IMR-90 (cell line): ENCODE data around the gene MED26. TPM values are rescaled to one million over a fixed set of nuclear protein-coding genes. Genes with fewer than 3 reads are reported as not detected.

Experiments used
- ATAC-seq: fragments of 200-7000 bp; cut with Tn5 transposase; 2 replicates; pipeline ENCODE4 v1.9.1; 2020; ENCODE audit warnings: low read depth, mild to moderate bottlenecking, moderate library complexity
- BruUV-seq: library from RNA; stranded (reverse); fragments of 400-500 nt; replicated peaks from 2 replicates; lab custom pipeline; 2021; lab: Mats Ljungman, UMichigan
- CTCF ChIA-PET: fragments of 300-600 bp; formaldehyde crosslinking; extraction: SDS; loops from one replicate; lab custom pipeline; 2021; ENCODE audit warnings: antibody characterized with exemption; lab: Yijun Ruan, JAX
- POLR2A ChIA-PET: fragments of 300-600 bp; sonication (Branson Sonifier 250); formaldehyde crosslinking; loops from one replicate; lab custom pipeline; 2022; ENCODE audit warnings: antibody characterized with exemption; ENCODE audit not compliant: unreplicated experiment; lab: Charles Lee
- DNase-seq: peaks from one replicate; pipeline ENCODE4 v3.0.0; 2013
- H2AFZ ChIP-seq: replicated peaks from 2 replicates; pipeline ENCODE3; 2013; ENCODE audit warnings: low read length, mild to moderate bottlenecking; ENCODE audit not compliant: poor library complexity
- H2AK5ac ChIP-seq: 2 replicates; pipeline ENCODE4 v1.6.1; 2013; ENCODE audit warnings: low read depth, low read length, inconsistent platforms
- H2AK9ac ChIP-seq: replicated peaks from 2 replicates; pipeline ENCODE3; 2013; ENCODE audit warnings: mild to moderate bottlenecking, low read depth, low read length, moderate library complexity; ENCODE audit not compliant: poor library complexity
- H2BK120ac ChIP-seq: 2 replicates; pipeline ENCODE4 v1.6.1; 2013; ENCODE audit warnings: low read depth, low read length, inconsistent platforms
- H2BK15ac ChIP-seq: 3 replicates; pipeline ENCODE4 v1.6.1; 2013; ENCODE audit warnings: low read depth, low read length, inconsistent platforms
- H2BK20ac ChIP-seq: 2 replicates; pipeline ENCODE4 v1.6.1; 2013; ENCODE audit warnings: low read depth, mild to moderate bottlenecking, inconsistent platforms, low read length, moderate library complexity
- H2BK5ac ChIP-seq: 2 replicates; pipeline ENCODE4 v1.6.1; 2013; ENCODE audit warnings: mild to moderate bottlenecking, low read depth, low read length, inconsistent platforms; ENCODE audit not compliant: poor library complexity, severe bottlenecking
- H3K14ac ChIP-seq: replicated peaks from 2 replicates; pipeline ENCODE4 v1.6.1; 2013; ENCODE audit warnings: low read depth, low read length, inconsistent platforms
- H3K18ac ChIP-seq: 2 replicates; pipeline ENCODE4 v1.6.1; 2013; ENCODE audit warnings: low read depth, low read length, control low read depth
- H3K23ac ChIP-seq: 2 replicates; pipeline ENCODE4 v1.6.1; 2013; ENCODE audit warnings: low read depth, low read length, inconsistent platforms
- H3K27ac ChIP-seq: 2 replicates; pipeline ENCODE4 v1.5.1; 2013; ENCODE audit warnings: mild to moderate bottlenecking, control low read depth, low read length; ENCODE audit not compliant: insufficient read depth
- H3K27me3 ChIP-seq: 2 replicates; pipeline ENCODE4 v1.6.1; 2013; ENCODE audit warnings: low read length; ENCODE audit not compliant: control insufficient read depth, insufficient read depth
- H3K36me3 ChIP-seq: 2 replicates; pipeline ENCODE4 v1.6.1; 2013; ENCODE audit warnings: low read length, mixed read lengths; ENCODE audit not compliant: control insufficient read depth, insufficient read depth
- H3K4ac ChIP-seq: 2 replicates; pipeline ENCODE4 v1.6.1; 2013; ENCODE audit warnings: low read depth, low read length, inconsistent platforms
- H3K4me1 ChIP-seq: 2 replicates; pipeline ENCODE4 v1.6.1; 2013; ENCODE audit warnings: low read length, mixed read lengths; ENCODE audit not compliant: control insufficient read depth, insufficient read depth
- H3K4me2 ChIP-seq: 2 replicates; pipeline ENCODE4 v1.6.1; 2013; ENCODE audit warnings: low read depth, mild to moderate bottlenecking, control low read depth, low read length, moderate library complexity
- H3K4me3 ChIP-seq: 2 replicates; pipeline ENCODE4 v1.5.1; 2013; ENCODE audit warnings: low read depth, mild to moderate bottlenecking, control low read depth, low read length, moderate library complexity; ENCODE audit not compliant: insufficient read depth
- H3K56ac ChIP-seq: 2 replicates; pipeline ENCODE4 v1.6.1; 2013; ENCODE audit warnings: low read length, inconsistent platforms; ENCODE audit not compliant: insufficient read depth; ENCODE audit errors: extremely low read depth
- H3K79me1 ChIP-seq, 2 experiments: 2 replicates each; pipeline ENCODE4 v1.6.1; 2013; ENCODE audit warnings: low read length in 2 of 2, inconsistent platforms in 1 of 2, low read depth in 1 of 2
- H3K9ac ChIP-seq: 2 replicates; pipeline ENCODE4 v1.6.1; 2013; ENCODE audit warnings: low read depth, low read length, control low read depth
- H3K9me1 ChIP-seq: 2 replicates; pipeline ENCODE4 v1.6.1; 2013; ENCODE audit warnings: low read length, inconsistent platforms; ENCODE audit not compliant: insufficient read depth
- H3K9me3 ChIP-seq: 2 replicates; pipeline ENCODE4 v1.6.1; 2013; ENCODE audit warnings: low read length; ENCODE audit not compliant: control insufficient read depth, insufficient read depth
- H4K20me1 ChIP-seq: 2 replicates; pipeline ENCODE4 v1.6.1; 2013; ENCODE audit warnings: low read length, inconsistent platforms; ENCODE audit not compliant: insufficient read depth
- H4K5ac ChIP-seq: 2 replicates; pipeline ENCODE4 v1.6.1; 2013; ENCODE audit warnings: mild to moderate bottlenecking, low read depth, low read length, control low read depth
- H4K8ac ChIP-seq, 2 experiments: 2 replicates each; pipeline ENCODE4 v1.6.1; 2013; ENCODE audit warnings: low read depth in 2 of 2, low read length in 2 of 2, control low read depth in 1 of 2, inconsistent platforms in 1 of 2
- H4K91ac ChIP-seq: 2 replicates; pipeline ENCODE4 v1.6.1; 2013; ENCODE audit warnings: low read depth, low read length, inconsistent platforms; ENCODE audit not compliant: insufficient read depth
- CHD1 ChIP-seq: IDR thresholded peaks from 2 replicates; pipeline ENCODE4 v1.6.1; 2012; ENCODE audit warnings: low read depth, low read length, improper control_type of control experiment
- CTCF ChIP-seq: conservative IDR thresholded peaks from 2 replicates; pipeline ENCODE4 v1.5.1; 2012; ENCODE audit warnings: mild to moderate bottlenecking, low read depth, low read length, improper control_type of control experiment
- MAFK ChIP-seq: IDR thresholded peaks from 2 replicates; pipeline ENCODE4 v1.6.1; 2012; ENCODE audit warnings: low read depth, low read length, improper control_type of control experiment
- MAZ ChIP-seq: IDR thresholded peaks from 2 replicates; pipeline ENCODE4 v1.6.1; 2012; ENCODE audit warnings: low read depth, mild to moderate bottlenecking, low read length, improper control_type of control experiment, moderate library complexity, borderline replicate concordance
- MXI1 ChIP-seq: IDR thresholded peaks from 2 replicates; pipeline ENCODE4 v1.6.1; 2012; ENCODE audit warnings: low read depth, mild to moderate bottlenecking, low read length, moderate library complexity, borderline replicate concordance
- POLR2A ChIP-seq: IDR thresholded peaks from 2 replicates; pipeline ENCODE4 v1.6.1; 2012; ENCODE audit warnings: mild to moderate bottlenecking, low read depth, low read length
- WGBS, 2 experiments: methylation state at CpG; one replicate each; pipeline versions ENCODE4 v1.1.5 to v1.1.7; 2013; ENCODE audit warnings: missing lambda C conversion rate in 2 of 2; ENCODE audit not compliant: insufficient read length in 1 of 2; ENCODE audit errors: extremely low coverage in 2 of 2; 5-methylcytosine and 5-hydroxymethylcytosine counted together
- dilution Hi-C: fragments of 300-500 bp; cut with HindIII; formaldehyde crosslinking; loops from one replicate; pipeline ENCODE4 v1.14.3; 2018; ENCODE audit warnings: low sequenced_read_pairs; ENCODE audit not compliant: unreplicated experiment
- in situ Hi-C: fragments of 300-500 bp; cut with MboI; formaldehyde crosslinking; loops from 3 replicates; pipeline ENCODE4 v1.14.3; 2019; ENCODE audit warnings: low sequenced_read_pairs, inconsistent platforms, mixed read lengths
- intact Hi-C: fragments of 100-400 bp; cut with micrococcal nuclease; formaldehyde crosslinking; loops from 2 replicates; pipeline ENCODE4 v1.10.0; 2022
- polyA plus RNA-seq, 3 experiments: library from polyadenylated mRNA; depleted of rRNA; stranded (reverse); fragments of >200 nt; gene quantifications; 2 replicates each; pipeline ENCODE4 v1.2.3, GENCODE V29; 2012; ENCODE audit warnings: low replicate concordance in 1 of 3
- total RNA-seq: library from RNA; depleted of rRNA; stranded (reverse); fragments of >200 nt; gene quantifications from 2 replicates; pipeline ENCODE4 v1.2.3, GENCODE V29; 2012

The MED26 gene
- total and polyA plus RNA-seq, 2 of the 4 experiments (the other 2 are of a cell fraction) = 2.0 to 4.0 TPM

GRCh38 chr19:16594131-16594586 is 33.8 kb downstream of the MED26 start:
- H2AK9ac ChIP-seq = no peak overlapping the region
- H3K9ac ChIP-seq = no peak overlapping the region
- H3K27me3 ChIP-seq = no peaks in the 10 kb centered on the region
- peaks cover 42 to 95% of the 10 kb centered on the region in 2 experiments for H3K79me1 ChIP-seq
- DNase-seq (no peak), ATAC-seq (no peak)
- H2AFZ ChIP-seq = no peak overlapping the region
- ChIA-PET CTCF (no interaction called here), POLR2A (no interaction called here)
- H4K91ac ChIP-seq = no peak overlapping the region
- H3K23ac ChIP-seq = no peak overlapping the region
- no peak overlapping the region for H3K18ac ChIP-seq
- H3K4me3 ChIP-seq = no peak overlapping the region
- no peak overlapping the region for H3K14ac ChIP-seq
- no peak overlapping the region for H2AK5ac ChIP-seq
- peaks cover 67% of the 10 kb centered on the region for H3K9me1 ChIP-seq
- no peak overlapping the region for H4K5ac ChIP-seq
- no peaks in the 10 kb centered on the region for H3K36me3 ChIP-seq
- dilution Hi-C loops (no loop called here), intact Hi-C loops (no loop called here), in situ Hi-C loops (no loop called here)
- peaks cover 9% of the 10 kb centered on the region; the same call in 1 of the 2 replicates for H3K4me1 ChIP-seq
- no peak overlapping the region for H2BK5ac ChIP-seq
- H3K9me3 ChIP-seq = no peaks in the 10 kb centered on the region
- H2BK20ac ChIP-seq = no peak overlapping the region
- H4K8ac ChIP-seq = no peak overlapping the region
- no peak overlapping the region for H3K56ac ChIP-seq
- no peak overlapping the region for H2BK120ac ChIP-seq
- H3K4me2 ChIP-seq = no peak overlapping the region
- no TSS peak for BruUV-seq
- no peak overlapping the region for H3K4ac ChIP-seq
- 100% methylated on average over 4 of the region's 10 CpGs; no CpG with 5 or more reads in 1 of the 2 experiments for WGBS, 2 experiments
- H3K27ac ChIP-seq = no peak overlapping the region
- TF ChIP-seq MAFK = no peak
- TF ChIP-seq MXI1 = no peak
- TF ChIP-seq POLR2A = no peak
- TF ChIP-seq MAZ = no peak
- TF ChIP-seq CHD1 = no peak
- TF ChIP-seq CTCF = no peak
- H4K20me1 ChIP-seq = peaks cover 100% of the 10 kb centered on the region
- no peak overlapping the region for H2BK15ac ChIP-seq
